OCI-LY3 (cell line): ENCODE results near the gene VTCN1.

Experiments
- H2AFZ ChIP-seq: fragments of 200-600, 300-600 bp; shearing (Covaris generic); 2 replicates; pipeline ENCODE4 v1.6.0; 2014; ENCODE audit warnings: antibody characterized with exemption, low read depth, low read length
- H3K27ac ChIP-seq: fragments of 200-600, 300-600 bp; sonication (generic); 2 replicates; pipeline ENCODE4 v1.5.1; 2014; ENCODE audit warnings: mild to moderate bottlenecking, low read length, moderate library complexity, mixed read lengths
- H3K27me3 ChIP-seq: fragments of 200-600, 300-600 bp; sonication (generic); 2 replicates; pipeline ENCODE4 v1.6.1; 2014; ENCODE audit warnings: low read depth, low read length, mixed read lengths
- H3K36me3 ChIP-seq: fragments of 200-600, 300-600 bp; sonication (generic); replicated peaks from 2 replicates; pipeline ENCODE3; 2014; ENCODE audit warnings: low read depth, low read length, mixed read lengths
- H3K4me1 ChIP-seq: fragments of 300-600, 200-600 bp; sonication (generic); 2 replicates; pipeline ENCODE4 v1.6.1; 2014; ENCODE audit warnings: low read length, mixed read lengths
- H3K4me2 ChIP-seq: fragments of 200-600, 300-600 bp; sonication (generic); 2 replicates; pipeline ENCODE4 v1.6.1; 2014; ENCODE audit warnings: low read length, mixed read lengths
- H3K4me3 ChIP-seq: fragments of 300-600, 200-600 bp; sonication (generic); 2 replicates; pipeline ENCODE4 v1.5.1; 2014; ENCODE audit warnings: antibody characterized with exemption, mild to moderate bottlenecking, low read length, moderate library complexity
- H3K79me2 ChIP-seq: fragments of 300-600, 200-600 bp; shearing (Covaris generic); 2 replicates; pipeline ENCODE4 v1.6.1; 2014; ENCODE audit warnings: mild to moderate bottlenecking, low read length, mixed read lengths
- H3K9ac ChIP-seq: fragments of 300-600, 200-600 bp; shearing (Covaris generic); 2 replicates; pipeline ENCODE4 v1.6.0; 2014; ENCODE audit warnings: mild to moderate bottlenecking, low read length, moderate library complexity
- H3K9me3 ChIP-seq: fragments of 200-600, 300-600 bp; shearing (Covaris generic); 2 replicates; pipeline ENCODE4 v1.6.1; 2014; ENCODE audit warnings: low read length, mixed read lengths; ENCODE audit not compliant: insufficient read depth
- H4K20me1 ChIP-seq: fragments of 200-600, 300-600 bp; sonication (generic); 2 replicates; pipeline ENCODE4 v1.6.1; 2016; ENCODE audit warnings: low read length, mixed read lengths; ENCODE audit not compliant: insufficient read depth
- EZH2phosphoT487 ChIP-seq: fragments of 200-600 bp; shearing (Covaris generic); IDR thresholded peaks from 2 replicates; pipeline ENCODE4 v1.6.1; 2018; ENCODE audit warnings: antibody characterized with exemption, mixed run types, low read depth
- TF ChIP-seq, protein P1 (sequence below): fragments of 200-600, 300-600 bp; sonication (generic); IDR thresholded peaks from 2 replicates; pipeline ENCODE4 v1.5.1; 2014; ENCODE audit warnings: antibody characterized with exemption, low read length, low read depth

The VTCN1 gene

DNA sequence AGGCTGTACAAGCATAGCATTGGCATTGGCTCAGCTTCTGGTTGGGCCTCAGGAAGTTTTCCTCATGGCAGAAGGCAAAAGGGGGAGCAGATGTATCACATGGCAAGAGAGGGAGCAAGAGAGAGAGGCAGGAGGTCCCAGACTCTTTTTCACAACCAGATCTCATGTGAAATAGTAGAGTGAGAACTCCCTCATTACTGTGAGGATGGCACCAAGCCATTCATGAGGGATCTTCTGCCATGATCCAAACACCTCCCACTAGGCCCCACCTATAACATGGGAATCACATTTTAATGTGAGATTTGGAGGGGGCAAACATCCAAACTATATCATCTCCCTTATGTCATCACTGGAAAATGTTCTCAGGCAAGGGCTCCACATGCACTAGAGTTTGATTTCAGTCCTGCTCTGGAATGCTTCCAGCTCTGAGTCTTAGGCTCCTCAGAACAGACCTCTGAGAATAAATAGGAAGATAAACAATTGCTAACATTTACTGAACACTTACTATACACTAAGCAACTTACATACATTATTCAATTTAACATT lies 39.4 kb upstream of the VTCN1 start:
- Histone ChIP-seq H3K4me2 (no peak overlapping the region), H2AFZ (no peak overlapping the region), H3K27me3 (no peaks in the 10 kb centered on the region), H3K79me2 (no peaks in the 10 kb centered on the region), H3K9ac (no peak overlapping the region), H4K20me1 (no peaks in the 10 kb centered on the region), H3K36me3 (no peaks in the 10 kb centered on the region), H3K4me3 (no peak overlapping the region), H3K27ac (no peak overlapping the region), H3K4me1 (no peaks in the 10 kb centered on the region), H3K9me3 (no peaks in the 10 kb centered on the region)
- TF ChIP-seq, protein P1, sequence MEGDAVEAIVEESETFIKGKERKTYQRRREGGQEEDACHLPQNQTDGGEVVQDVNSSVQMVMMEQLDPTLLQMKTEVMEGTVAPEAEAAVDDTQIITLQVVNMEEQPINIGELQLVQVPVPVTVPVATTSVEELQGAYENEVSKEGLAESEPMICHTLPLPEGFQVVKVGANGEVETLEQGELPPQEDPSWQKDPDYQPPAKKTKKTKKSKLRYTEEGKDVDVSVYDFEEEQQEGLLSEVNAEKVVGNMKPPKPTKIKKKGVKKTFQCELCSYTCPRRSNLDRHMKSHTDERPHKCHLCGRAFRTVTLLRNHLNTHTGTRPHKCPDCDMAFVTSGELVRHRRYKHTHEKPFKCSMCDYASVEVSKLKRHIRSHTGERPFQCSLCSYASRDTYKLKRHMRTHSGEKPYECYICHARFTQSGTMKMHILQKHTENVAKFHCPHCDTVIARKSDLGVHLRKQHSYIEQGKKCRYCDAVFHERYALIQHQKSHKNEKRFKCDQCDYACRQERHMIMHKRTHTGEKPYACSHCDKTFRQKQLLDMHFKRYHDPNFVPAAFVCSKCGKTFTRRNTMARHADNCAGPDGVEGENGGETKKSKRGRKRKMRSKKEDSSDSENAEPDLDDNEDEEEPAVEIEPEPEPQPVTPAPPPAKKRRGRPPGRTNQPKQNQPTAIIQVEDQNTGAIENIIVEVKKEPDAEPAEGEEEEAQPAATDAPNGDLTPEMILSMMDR = no peak
- TF ChIP-seq EZH2phosphoT487 = no peak

DNA sequence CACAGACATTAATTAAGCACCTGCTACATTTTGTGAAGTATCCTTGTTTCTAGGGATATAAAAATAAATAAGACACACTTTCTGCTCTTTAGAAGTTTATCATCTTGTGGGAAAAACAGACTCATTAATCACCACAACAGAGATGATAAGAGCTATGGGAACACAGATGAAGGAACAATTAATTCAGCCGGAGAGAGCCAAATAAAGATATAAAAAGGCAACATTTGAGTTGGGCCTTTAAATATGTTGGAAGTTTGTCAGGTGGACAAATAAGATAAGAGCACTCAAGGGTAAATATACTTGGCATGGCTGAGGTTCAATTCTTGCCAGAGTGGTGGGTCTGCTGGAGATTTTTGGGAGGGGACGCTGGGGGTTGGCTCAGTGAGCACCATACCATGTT lies 34.2 kb upstream of the VTCN1 start:
- Histone ChIP-seq H3K4me1 (no peaks in the 10 kb centered on the region), H4K20me1 (no peaks in the 10 kb centered on the region), H3K27ac (no peak overlapping the region), H3K9ac (no peak overlapping the region), H2AFZ (no peak overlapping the region), H3K27me3 (no peaks in the 10 kb centered on the region), H3K4me3 (no peak overlapping the region), H3K36me3 (no peaks in the 10 kb centered on the region), H3K4me2 (no peak overlapping the region), H3K9me3 (no peaks in the 10 kb centered on the region), H3K79me2 (no peaks in the 10 kb centered on the region)
- TF ChIP-seq EZH2phosphoT487 = no peak
- TF ChIP-seq, protein P1 = no peak

DNA sequence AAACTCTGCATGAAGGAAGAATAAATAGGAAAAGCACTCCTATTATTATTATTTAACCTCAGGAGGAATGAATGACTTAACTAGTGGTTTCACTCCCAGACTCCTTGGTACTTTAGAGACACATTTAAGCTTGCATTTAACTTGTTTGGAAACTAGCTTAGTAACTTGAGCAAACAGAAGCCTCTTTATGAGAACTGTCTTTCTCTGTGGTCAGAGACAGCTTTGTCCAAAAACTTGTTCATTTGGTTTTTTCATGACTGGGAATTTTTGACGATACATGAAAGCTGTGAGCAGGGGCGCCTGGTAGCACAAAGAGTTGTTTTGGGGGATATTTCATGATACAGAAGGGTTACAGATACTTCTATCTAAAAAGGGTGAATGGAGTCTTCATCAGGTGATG lies 33.6 kb upstream of the VTCN1 start:
- Histone ChIP-seq H3K4me2 (no peak overlapping the region), H4K20me1 (no peaks in the 10 kb centered on the region), H3K9me3 (no peaks in the 10 kb centered on the region), H3K27ac (no peak overlapping the region), H3K4me1 (no peaks in the 10 kb centered on the region), H3K79me2 (no peaks in the 10 kb centered on the region), H2AFZ (no peak overlapping the region), H3K27me3 (no peaks in the 10 kb centered on the region), H3K9ac (no peak overlapping the region), H3K4me3 (no peak overlapping the region), H3K36me3 (no peaks in the 10 kb centered on the region)
- TF ChIP-seq, protein P1 = no peak
- no peak for TF ChIP-seq EZH2phosphoT487

DNA sequence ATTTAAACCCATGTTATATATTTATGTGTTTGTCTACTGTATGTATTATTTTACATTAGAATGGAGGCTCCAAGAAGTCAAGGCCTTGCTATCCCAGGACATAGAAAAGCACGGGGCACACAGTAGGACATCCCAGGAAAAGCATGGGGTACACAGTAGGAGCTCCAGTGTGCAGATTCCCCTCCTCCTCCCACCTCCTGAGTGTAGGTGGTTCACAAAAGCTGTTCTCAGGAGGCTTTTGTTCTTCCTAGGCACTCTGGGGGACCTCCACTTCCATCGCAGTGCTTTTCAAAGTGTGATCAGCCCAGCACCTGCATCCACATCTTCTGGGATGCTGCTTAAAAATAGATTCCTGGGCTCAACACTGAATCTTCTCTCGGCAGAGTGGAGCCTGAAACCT lies 30.8 kb upstream of the VTCN1 start:
- H3K4me3 ChIP-seq = no peak overlapping the region
- no peak overlapping the region for H2AFZ ChIP-seq
- H3K79me2 ChIP-seq = no peaks in the 10 kb centered on the region
- H3K36me3 ChIP-seq = no peaks in the 10 kb centered on the region
- H3K9ac ChIP-seq = no peak overlapping the region
- no peaks in the 10 kb centered on the region for H4K20me1 ChIP-seq
- H3K9me3 ChIP-seq = no peaks in the 10 kb centered on the region
- H3K27ac ChIP-seq = no peak overlapping the region
- H3K27me3 ChIP-seq = no peaks in the 10 kb centered on the region
- TF ChIP-seq, protein P1 = no peak
- TF ChIP-seq EZH2phosphoT487 = no peak
- H3K4me1 ChIP-seq = no peaks in the 10 kb centered on the region
- H3K4me2 ChIP-seq = no peak overlapping the region
